A549 (cell line): ENCODE results near the gene ADI1. TPM values are rescaled to one million over a fixed set of nuclear protein-coding genes. Genes with fewer than 3 reads are reported as not detected.
"Not testable (repeated sequence)": the region's sequence is repeated elsewhere in the genome, so short reads cannot be mapped to it uniquely, and the experiment has no call there.

ENCODE experiments used
- ATAC-seq, 2 experiments: fragments of 200-7000 bp in 1 of 2; fragments of >200 bp in 1 of 2; cut with Nextera tagmentation in 1 of 2; cut with Tn5 transposase in 1 of 2; 3 replicates each; pipeline versions ENCODE4 v1.8.0 to v1.9.1; 2018 to 2020; ENCODE audit warnings: mild to moderate bottlenecking in 1 of 2, moderate library complexity in 1 of 2
- CTCF ChIA-PET: fragments of 300-600 bp; sonication (Branson Sonifier 250); formaldehyde crosslinking; extraction: SDS; loops from one replicate; lab custom pipeline; 2021; ENCODE audit warnings: antibody characterized with exemption, inconsistent platforms; lab: Yijun Ruan, JAX
- POLR2A ChIA-PET: fragments of 350-600 bp; formaldehyde crosslinking; extraction: SDS; loops from one replicate; lab custom pipeline; 2021; ENCODE audit warnings: antibody characterized with exemption, inconsistent platforms; lab: Yijun Ruan, JAX
- DNase-seq, 2 experiments: peaks; one replicate each; pipeline versions ENCODE4 v3.0.0 to v3.0.0-alpha.2; 2011 to 2016; ENCODE audit warnings: low read depth in 1 of 2, low spot score in 1 of 2
- FAIRE-seq: peaks from 2 replicates; lab custom pipeline; 2011; peaks lifted over from hg19 to GRCh38; lab: Jason Lieb, UNC
- H3K27ac ChIP-seq, 2 experiments: fragments of >200 bp; sonication (Bioruptor Twin); formaldehyde crosslinking; 3 replicates each; pipeline ENCODE4 v1.5.1; 2016 to 2017
- H3K4me1 ChIP-seq: fragments of >200 bp; sonication (Bioruptor Twin); formaldehyde crosslinking; 3 replicates; pipeline ENCODE4 v1.6.1; 2016
- H3K4me2 ChIP-seq: fragments of >200 bp; sonication (Bioruptor Twin); formaldehyde crosslinking; 3 replicates; pipeline ENCODE4 v1.6.1; 2016
- H3K4me3 ChIP-seq: fragments of >200 bp; sonication (Bioruptor Twin); formaldehyde crosslinking; 3 replicates; pipeline ENCODE4 v1.5.1; 2016
- H3K9me3 ChIP-seq: fragments of >200 bp; sonication (Bioruptor Twin); formaldehyde crosslinking; 3 replicates; pipeline ENCODE4 v1.6.1; 2016
- ATOH8 ChIP-seq: fragments of 250-450 bp; sonication (Bioruptor Pico); IDR thresholded peaks from 2 replicates; pipeline ENCODE4 v1.5.0; 2020; ENCODE audit warnings: low read depth, mild to moderate bottlenecking, moderate library complexity
- EHMT2 ChIP-seq: fragments of 200-600 bp; sonication (generic); IDR thresholded peaks from 2 replicates; pipeline ENCODE4 v1.6.1; 2016; ENCODE audit warnings: antibody characterized with exemption, low read depth, mild to moderate bottlenecking, moderate library complexity
- ELK1 ChIP-seq: fragments of 150-350 bp; IDR thresholded peaks from 2 replicates; pipeline ENCODE4 v1.6.1; 2014; ENCODE audit warnings: low read depth, mild to moderate bottlenecking, low read length
- EP300 ChIP-seq, 2 experiments: fragments of >200 bp; sonication (Bioruptor Twin); formaldehyde crosslinking; IDR thresholded peaks; 2 replicates in 1 of 2; 3 replicates in 1 of 2; pipeline ENCODE4 v1.6.1; 2016 to 2017
- ESRRA ChIP-seq: fragments of 150-350 bp; IDR thresholded peaks from 2 replicates; pipeline ENCODE4 v1.6.1; 2014; ENCODE audit warnings: mild to moderate bottlenecking, low read length, borderline replicate concordance
- HES2 ChIP-seq: fragments of >200 bp; sonication (Bioruptor Twin); formaldehyde crosslinking; IDR thresholded peaks from 2 replicates; pipeline ENCODE4 v1.6.1; 2016
- HEYL ChIP-seq: fragments of 250-450 bp; sonication (Bioruptor Pico); IDR thresholded peaks from 2 replicates; pipeline ENCODE4 v1.8.0; 2021; ENCODE audit warnings: mild to moderate bottlenecking, moderate library complexity
- HOXA7 ChIP-seq: fragments of 250-450 bp; sonication (Bioruptor Pico); IDR thresholded peaks from 2 replicates; pipeline ENCODE4 v1.5.0; 2020; ENCODE audit warnings: mild to moderate bottlenecking, moderate library complexity
- MYC ChIP-seq: IDR thresholded peaks from 2 replicates; pipeline ENCODE4 v1.6.1; 2012; ENCODE audit warnings: mild to moderate bottlenecking, inconsistent platforms, low read length, improper control_type of control experiment, borderline replicate concordance
- PHF8 ChIP-seq: fragments of 200-600 bp; sonication (generic); IDR thresholded peaks from 2 replicates; pipeline ENCODE4 v1.6.1; 2016; ENCODE audit warnings: low read depth, mild to moderate bottlenecking, antibody characterized with exemption, moderate library complexity, borderline replicate concordance
- POLR2A ChIP-seq: IDR thresholded peaks from 2 replicates; pipeline ENCODE4 v1.6.1; 2012; ENCODE audit warnings: mild to moderate bottlenecking, low read length
- RARB ChIP-seq: fragments of 250-450 bp; sonication (Bioruptor Pico); IDR thresholded peaks from 2 replicates; pipeline ENCODE4 v1.8.0; 2021; ENCODE audit warnings: mild to moderate bottlenecking, moderate library complexity
- REST ChIP-seq: fragments of 200-600 bp; sonication (generic); IDR thresholded peaks from 2 replicates; pipeline ENCODE4 v1.6.1; 2016; ENCODE audit warnings: antibody characterized with exemption, mild to moderate bottlenecking, moderate library complexity
- RFX5 ChIP-seq: fragments of 450-650 bp; IDR thresholded peaks from 2 replicates; pipeline ENCODE4 v1.7.1; 2014; ENCODE audit warnings: antibody characterized with exemption, mild to moderate bottlenecking, moderate library complexity
- SREBF2 ChIP-seq: fragments of 450-650 bp; IDR thresholded peaks from 2 replicates; pipeline ENCODE4 v1.6.1; 2014; ENCODE audit warnings: mild to moderate bottlenecking, moderate library complexity
- ZFP36 ChIP-seq: fragments of 450-650 bp; IDR thresholded peaks from 2 replicates; pipeline ENCODE4 v1.6.1; 2014; ENCODE audit warnings: borderline replicate concordance; ENCODE audit not compliant: partially characterized antibody
- ZNF302 ChIP-seq: fragments of 250-450 bp; sonication (Bioruptor Pico); IDR thresholded peaks from 2 replicates; pipeline ENCODE4 v1.9.0; 2021; ENCODE audit warnings: inconsistent platforms, mild to moderate bottlenecking, moderate library complexity
- ZSCAN20 ChIP-seq: fragments of 250-450 bp; sonication (Bioruptor Pico); IDR thresholded peaks from 2 replicates; pipeline ENCODE4 v1.8.0; 2022; ENCODE audit warnings: mild to moderate bottlenecking, moderate library complexity
- WGBS: methylation state at CpG from one replicate; pipeline ENCODE4 v1.1.6; 2017; ENCODE audit errors: missing lambda C conversion rate; 5-methylcytosine and 5-hydroxymethylcytosine counted together
- polyA plus RNA-seq, 4 experiments: library from polyadenylated mRNA; depleted of rRNA in 3 of 4; stranded (reverse); fragments of >200 nt; fragmentation: RNase III in 1 of 4; extraction: RNeasy Plus Mini Kit Qiagen cat#74134 plus additional on column Dnase treatment in 1 of 4; gene quantifications; 2 replicates in 3 of 4; 3 replicates in 1 of 4; pipeline ENCODE4 v1.2.3, GENCODE V29; 2011 to 2017

ADI1 gene
- polyA plus RNA-seq, 2 of the 4 experiments (the other 2 are of a cell fraction), result 47.9 to 84.6 TPM

GRCh38 chr2:3517948-3518495, 1.3 kb downstream of the ADI1 start (continued):
- TF ChIP-seq HEYL (CRISPR knock-in tag) (no peak), EHMT2 (no peak)

- Histone ChIP-seq H3K4me2 (no peak overlapping the region), H3K27ac (no peak overlapping the region)
- POLR2A ChIA-PET, result interaction anchor here (1.0 kb wide), 1 partner anchor 41 kb away, joined by 3 read pairs; the partner anchor contains the start of gene RNASEH1
- no peak for DNase-seq
- TF ChIP-seq ELK1, result no peak
- TF ChIP-seq HES2, result no peak
- TF ChIP-seq ZSCAN20 (CRISPR knock-in tag), result no peak
- TF ChIP-seq ATOH8, result no peak
- no peak for TF ChIP-seq POLR2A
- TF ChIP-seq ESRRA, result no peak
- no peak for TF ChIP-seq ZNF302
- no peak for TF ChIP-seq SREBF2
- no peak for TF ChIP-seq HOXA7 (CRISPR knock-in tag)
- no peak for TF ChIP-seq PHF8
- no peak for TF ChIP-seq EHMT2
- TF ChIP-seq, all 56 proteins: peak for 0
- ATAC-seq (no peak), FAIRE-seq (no peak)
- WGBS, result 93% methylated on average over 3 of the region's 3 CpGs
- H3K4me1 ChIP-seq, result peaks cover 15% of the 10 kb centered on the region
- H3K9me3 ChIP-seq, result no peaks in the 10 kb centered on the region
- no peak overlapping the region for H3K4me3 ChIP-seq
- CTCF ChIA-PET, result interaction anchor here (0.6 kb wide), 1 partner anchor 48 kb away, joined by 3 read pairs; no protein-coding TSS in a partner anchor
Measured at GRCh38 chr2:3516831-3517230, 2.5 kb downstream of the ADI1 start.

- H3K27ac ChIP-seq, H3K9me3 ChIP-seq, DNase-seq, FAIRE-seq, H3K4me2 ChIP-seq, POLR2A ChIA-PET, H3K4me3 ChIP-seq, ATAC-seq: not testable (repeated sequence)
- H3K4me1 ChIP-seq, result peaks cover 12% of the 10 kb centered on the region
- CTCF ChIA-PET, result interaction anchor here (1.2 kb wide), 1 partner anchor 10 kb away, joined by 3 read pairs; no protein-coding TSS in a partner anchor
- WGBS, result 90% methylated on average over 5 of the region's 5 CpGs
Measured at GRCh38 chr2:3515438-3515837, 3.9 kb downstream of the ADI1 start.

GRCh38 chr2:3513026-3513810, 6.1 kb downstream of the ADI1 start:
- no peak for ATAC-seq
- Histone ChIP-seq H3K4me3 (no peak overlapping the region), H3K4me1 (peaks cover 6% of the 10 kb centered on the region; the same call in 1 of the 3 replicates), H3K27ac (no peak overlapping the region), H3K4me2 (no peak overlapping the region), H3K9me3 (no peaks in the 10 kb centered on the region)
- TF ChIP-seq MYC, result no peak
- TF ChIP-seq RFX5, result no peak
- no peak for TF ChIP-seq ZFP36
- no peak for TF ChIP-seq EP300 (IDR thresholded peaks at IDR 0.05)
- TF ChIP-seq REST, result no peak
- no peak for TF ChIP-seq HEYL (CRISPR knock-in tag)
- no peak for TF ChIP-seq RARB
- TF ChIP-seq HOXA7 (CRISPR knock-in tag), result no peak
- FAIRE-seq, result no peak
- WGBS, result 88% methylated on average over 3 of the region's 3 CpGs
- CTCF ChIA-PET, result interaction anchor here (1.2 to 1.4 kb wide), 2 partner anchors 41 to 51 kb away, joined by 3 to 4 read pairs; no protein-coding TSS in a partner anchor
- no peak for DNase-seq
- POLR2A ChIA-PET, result no interaction called here
